CD4-positive, alpha-beta T cell treated with Interleukin-2 at 100 ng/mL for 4 hours (primary cell): Measurements from ENCODE around the gene SENP3.

Experiments used
- DNase-seq: peaks from one replicate; pipeline ENCODE4 v3.0.0-alpha.2; 2020; ENCODE audit warnings: low spot score

The SENP3 gene

DNA sequence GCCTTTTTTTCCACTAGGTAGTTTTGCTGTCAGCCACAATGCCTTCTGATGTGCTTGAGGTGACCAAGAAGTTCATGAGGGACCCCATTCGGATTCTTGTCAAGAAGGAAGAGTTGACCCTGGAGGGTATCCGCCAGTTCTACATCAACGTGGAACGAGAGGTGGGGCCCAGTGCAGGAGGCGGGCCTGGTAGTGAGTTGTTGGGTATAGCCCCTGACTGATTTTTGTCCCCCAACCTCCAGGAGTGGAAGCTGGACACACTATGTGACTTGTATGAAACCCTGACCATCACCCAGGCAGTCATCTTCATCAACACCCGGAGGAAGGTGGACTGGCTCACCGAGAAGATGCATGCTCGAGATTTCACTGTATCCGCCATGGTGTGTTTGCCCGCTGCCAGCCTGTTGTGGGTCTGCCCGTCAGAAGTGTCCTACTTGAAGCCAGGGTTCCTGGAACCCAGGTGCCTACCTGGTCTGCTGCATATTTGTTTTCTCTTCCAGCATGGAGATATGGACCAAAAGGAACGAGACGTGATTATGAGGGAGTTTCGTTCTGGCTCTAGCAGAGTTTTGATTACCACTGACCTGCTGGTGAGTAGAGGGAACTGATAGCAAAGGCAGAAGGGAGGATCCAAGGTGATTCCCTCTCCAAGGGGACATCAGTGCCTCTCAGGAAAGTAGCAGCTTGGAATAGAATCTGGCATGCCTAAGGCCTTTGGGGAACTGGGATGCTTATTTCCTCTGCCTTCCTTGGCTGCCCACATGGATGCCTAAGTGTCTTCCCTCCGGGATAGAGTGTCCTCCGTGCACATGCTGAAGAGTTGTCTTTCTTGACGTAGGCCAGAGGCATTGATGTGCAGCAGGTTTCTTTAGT is 15.8 kb downstream of the SENP3 start:
- DNase-seq = no peak

DNA sequence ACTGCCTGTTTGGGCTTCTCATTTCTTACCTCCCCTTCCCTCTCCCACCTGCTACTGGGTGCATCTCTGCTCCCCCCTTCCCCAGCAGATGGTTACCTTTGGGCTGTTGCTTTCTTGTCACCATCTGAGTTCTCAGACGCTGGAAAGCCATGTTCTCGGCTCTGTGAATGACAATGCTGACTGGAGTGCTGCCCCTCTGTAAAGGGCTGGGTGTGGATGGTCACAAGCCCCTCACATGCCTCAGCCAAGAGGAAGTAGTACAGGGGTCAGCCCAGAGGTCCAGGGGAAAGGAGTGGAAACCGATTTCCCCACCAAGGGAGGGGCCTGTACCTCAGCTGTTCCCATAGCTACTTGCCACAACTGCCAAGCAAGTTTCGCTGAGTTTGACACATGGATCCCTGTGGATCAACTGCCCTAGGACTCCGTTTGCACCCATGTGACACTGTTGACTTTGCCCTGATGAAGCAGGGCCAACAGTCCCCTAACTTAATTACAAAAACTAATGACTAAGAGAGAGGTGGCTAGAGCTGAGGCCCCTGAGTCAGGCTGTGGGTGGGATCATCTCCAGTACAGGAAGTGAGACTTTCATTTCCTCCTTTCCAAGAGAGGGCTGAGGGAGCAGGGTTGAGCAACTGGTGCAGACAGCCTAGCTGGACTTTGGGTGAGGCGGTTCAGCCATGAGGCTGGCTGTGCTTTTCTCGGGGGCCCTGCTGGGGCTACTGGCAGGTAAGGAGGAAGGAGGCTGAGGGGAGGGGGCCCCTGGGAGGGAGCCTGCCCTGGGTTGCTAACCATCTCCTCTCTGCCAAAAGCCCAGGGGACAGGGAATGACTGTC is 17.5 kb downstream of the SENP3 start, which contains the start of gene CD68:
CD68 (plus strand) TSS at position 638 of the 833 bp plus-strand sequence; CDS start at position 678, 40 bp downstream.
- peak; percentile 77 for DNase-seq

DNA sequence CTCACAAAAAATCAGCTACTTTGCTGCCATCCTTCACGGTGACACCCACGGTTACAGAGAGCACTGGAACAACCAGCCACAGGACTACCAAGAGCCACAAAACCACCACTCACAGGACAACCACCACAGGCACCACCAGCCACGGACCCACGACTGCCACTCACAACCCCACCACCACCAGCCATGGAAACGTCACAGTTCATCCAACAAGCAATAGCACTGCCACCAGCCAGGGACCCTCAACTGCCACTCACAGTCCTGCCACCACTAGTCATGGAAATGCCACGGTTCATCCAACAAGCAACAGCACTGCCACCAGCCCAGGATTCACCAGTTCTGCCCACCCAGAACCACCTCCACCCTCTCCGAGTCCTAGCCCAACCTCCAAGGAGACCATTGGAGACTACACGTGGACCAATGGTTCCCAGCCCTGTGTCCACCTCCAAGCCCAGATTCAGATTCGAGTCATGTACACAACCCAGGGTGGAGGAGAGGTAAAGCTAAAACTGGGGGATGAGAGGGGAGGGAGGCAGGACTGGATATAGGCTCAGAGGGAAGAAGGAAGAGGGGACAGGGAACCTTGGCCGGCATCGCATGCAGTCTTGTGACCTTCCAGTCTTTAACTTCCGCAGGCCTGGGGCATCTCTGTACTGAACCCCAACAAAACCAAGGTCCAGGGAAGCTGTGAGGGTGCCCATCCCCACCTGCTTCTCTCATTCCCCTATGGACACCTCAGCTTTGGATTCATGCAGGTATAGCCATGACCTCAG is 18.3 kb downstream of the SENP3 start:
- no peak for DNase-seq

DNA sequence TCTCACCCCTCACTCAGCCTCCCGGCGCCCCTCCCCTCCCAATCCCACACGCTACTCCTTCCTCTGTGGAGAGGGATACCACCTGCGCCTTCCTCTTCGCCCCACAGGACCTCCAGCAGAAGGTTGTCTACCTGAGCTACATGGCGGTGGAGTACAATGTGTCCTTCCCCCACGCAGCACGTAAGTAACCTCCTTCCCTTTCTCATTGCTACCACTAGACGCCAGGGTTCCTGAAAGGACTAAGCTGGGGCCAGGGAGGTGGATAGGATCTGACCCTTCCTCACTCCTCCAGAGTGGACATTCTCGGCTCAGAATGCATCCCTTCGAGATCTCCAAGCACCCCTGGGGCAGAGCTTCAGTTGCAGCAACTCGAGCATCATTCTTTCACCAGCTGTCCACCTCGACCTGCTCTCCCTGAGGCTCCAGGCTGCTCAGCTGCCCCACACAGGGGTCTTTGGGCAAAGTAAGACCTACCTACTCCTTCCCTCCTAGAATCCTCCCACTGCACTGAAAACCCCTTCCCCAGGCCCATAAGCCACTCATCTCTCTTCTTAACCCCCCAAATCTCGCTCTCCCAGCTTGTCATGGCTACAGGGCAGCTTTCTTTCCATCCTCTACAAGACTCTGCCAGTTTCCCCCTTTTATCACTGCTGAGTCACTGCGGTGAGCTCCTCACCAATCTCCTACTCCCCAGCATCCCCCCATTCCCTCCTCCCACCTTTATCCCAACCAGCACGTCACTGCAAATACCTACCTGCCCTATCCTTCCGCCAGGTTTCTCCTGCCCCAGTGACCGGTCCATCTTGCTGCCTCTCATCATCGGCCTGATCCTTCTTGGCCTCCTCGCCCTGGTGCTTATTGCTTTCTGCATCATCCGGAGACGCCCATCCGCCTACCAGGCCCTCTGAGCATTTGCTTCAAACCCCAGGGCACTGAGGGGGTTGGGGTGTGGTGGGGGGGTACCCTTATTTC is 19.2 kb downstream of the SENP3 start:
- DNase-seq = no peak

DNA sequence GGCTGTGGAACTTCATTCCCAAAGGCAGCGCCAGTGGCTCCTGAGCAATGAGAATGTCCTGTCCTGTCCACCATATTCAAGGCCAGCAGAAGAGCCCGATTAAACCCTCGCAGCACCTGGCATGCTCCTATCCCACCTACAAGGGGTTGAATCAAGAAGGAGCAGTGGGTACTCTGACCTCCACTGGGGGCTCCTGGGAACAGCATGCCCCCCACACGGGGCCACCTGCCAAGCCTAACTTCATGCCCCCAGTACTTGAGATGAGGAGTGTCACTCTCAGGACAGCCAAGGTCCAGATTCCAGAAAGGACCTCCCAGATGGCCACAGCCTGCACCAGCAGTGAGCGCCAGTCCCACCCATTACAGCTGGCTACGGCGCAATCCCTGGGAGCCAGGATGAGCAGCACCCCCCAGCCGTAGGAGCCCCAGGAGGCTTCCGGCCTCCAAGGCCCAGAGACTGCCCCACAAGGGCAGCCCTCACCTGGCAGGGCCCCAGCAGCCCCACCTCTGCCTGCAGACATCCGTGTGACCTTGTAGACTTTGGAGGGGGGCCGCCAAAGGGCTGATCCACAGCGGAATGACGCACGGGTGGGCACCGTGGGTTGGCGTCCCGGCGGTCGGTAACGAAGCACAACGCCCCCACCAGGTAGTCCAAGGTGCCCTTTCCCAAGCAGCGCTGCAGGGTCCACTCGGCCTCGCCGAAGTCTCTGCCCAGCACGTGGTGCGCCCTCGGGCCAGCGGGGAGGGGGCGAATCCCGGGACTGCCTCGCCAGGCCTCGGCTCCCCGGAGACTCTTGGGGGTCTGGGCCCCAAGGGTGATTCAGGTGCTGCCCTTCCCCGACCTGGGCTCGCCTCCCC is 20.9 kb downstream of the SENP3 start:
- DNase-seq = no peak

DNA sequence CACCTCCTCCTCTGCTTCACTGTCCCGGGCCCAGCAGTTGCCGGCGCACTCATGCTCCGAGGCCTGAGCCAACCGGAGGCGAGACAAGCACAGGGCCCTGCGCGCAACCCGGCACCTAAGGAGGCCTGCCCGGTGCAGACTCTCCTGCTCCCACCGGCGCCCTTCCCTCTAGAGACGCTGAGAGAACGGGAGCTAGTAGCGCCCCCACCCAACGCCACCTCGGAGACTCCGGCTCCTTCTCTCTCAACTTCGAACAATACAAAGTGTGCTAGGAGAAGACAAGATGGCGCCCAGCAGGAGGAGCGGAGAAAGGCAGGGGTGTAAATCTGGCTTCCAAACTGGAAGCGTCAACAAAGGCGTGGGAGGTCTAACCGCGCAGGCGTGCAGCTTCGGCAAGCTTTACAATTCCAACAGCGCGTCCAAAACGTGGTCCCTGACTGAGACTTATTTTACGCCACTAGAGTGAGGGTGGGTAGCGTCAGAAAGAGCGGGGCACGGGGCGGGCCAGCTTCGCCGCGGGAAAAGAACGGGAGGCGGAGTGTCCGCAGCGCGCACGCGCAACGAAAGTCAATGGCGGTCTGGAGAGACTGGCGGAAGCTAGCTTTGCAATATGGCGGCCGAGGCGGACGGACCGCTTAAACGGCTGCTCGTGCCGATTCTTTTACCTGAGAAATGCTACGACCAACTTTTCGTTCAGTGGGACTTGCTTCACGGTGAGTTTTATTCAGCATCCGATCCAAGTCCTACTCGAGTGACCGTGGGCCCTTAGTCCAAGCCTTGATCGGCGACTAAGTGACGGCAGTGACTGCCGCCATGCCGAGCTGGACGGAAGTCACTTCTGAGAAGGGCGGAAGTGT is 21.8 kb downstream of the SENP3 start, which contains the start of gene MPDU1:
MPDU1 (plus strand) TSS at position 600 of the 857 bp plus-strand sequence; CDS start at position 611, 11 bp downstream.
- DNase-seq = peak; percentile 96

DNA sequence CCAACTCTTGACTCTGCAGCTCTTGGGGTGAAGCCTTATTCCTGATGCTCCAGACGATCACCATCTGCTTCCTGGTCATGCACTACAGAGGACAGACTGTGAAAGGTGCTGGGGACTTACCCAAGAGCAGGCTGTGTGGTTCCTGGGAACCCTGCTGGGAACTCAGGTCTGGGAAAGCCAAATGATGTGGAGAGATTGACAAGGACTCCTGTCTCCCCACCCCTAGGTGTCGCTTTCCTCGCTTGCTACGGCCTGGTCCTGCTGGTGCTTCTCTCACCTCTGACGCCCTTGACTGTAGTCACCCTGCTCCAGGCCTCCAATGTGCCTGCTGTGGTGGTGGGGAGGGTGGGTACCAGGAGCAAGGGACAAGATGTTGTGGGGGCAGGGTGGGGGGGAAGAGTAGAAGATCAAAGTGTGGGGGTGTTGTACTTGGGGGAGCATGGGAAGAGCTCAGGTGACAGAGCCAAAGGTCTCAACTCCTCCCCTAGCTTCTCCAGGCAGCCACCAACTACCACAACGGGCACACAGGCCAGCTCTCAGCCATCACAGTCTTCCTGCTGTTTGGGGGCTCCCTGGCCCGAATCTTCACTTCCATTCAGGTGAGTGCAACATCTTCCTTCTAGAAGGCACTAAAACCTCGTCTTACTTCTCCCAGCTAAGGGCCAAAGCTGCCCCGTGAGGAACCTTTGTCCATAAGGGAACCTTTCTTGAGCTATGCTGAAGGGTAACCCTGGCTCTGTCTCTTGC is 25.1 kb downstream of the SENP3 start:
- no peak for DNase-seq

DNA sequence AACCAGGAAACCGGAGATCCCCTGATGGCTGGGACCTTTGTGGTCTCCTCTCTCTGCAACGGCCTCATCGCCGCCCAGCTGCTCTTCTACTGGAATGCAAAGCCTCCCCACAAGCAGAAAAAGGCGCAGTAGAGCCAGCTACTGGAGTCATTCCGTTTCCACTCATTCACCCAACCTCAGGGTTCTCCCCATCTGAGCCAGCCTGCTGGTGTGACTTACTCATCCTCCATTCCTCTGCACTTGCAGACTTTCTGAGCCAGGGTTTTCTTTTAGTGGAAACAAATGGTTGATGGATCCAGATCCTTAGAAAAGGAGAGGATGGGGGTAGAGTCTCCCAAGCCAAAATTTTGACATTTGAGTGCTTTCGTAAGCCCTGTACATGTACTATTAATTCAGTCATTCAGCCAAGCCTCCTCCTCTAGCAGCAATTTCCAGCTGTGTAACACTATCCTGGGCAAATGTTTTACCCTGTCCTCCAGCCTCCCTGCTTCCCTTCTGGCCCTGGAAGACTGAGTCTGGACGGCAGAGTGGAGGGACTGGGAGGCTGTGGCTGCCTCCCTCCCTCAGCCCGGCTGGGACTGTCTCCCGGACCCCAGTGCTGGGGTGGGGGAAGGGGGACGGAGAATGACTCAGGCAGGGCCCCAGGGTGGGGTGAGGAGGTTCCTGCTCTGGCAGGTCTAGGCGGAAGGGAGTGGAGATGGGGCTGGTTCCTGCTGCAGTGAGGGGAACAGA is 25.9 kb downstream of the SENP3 start:
- no peak for DNase-seq

DNA sequence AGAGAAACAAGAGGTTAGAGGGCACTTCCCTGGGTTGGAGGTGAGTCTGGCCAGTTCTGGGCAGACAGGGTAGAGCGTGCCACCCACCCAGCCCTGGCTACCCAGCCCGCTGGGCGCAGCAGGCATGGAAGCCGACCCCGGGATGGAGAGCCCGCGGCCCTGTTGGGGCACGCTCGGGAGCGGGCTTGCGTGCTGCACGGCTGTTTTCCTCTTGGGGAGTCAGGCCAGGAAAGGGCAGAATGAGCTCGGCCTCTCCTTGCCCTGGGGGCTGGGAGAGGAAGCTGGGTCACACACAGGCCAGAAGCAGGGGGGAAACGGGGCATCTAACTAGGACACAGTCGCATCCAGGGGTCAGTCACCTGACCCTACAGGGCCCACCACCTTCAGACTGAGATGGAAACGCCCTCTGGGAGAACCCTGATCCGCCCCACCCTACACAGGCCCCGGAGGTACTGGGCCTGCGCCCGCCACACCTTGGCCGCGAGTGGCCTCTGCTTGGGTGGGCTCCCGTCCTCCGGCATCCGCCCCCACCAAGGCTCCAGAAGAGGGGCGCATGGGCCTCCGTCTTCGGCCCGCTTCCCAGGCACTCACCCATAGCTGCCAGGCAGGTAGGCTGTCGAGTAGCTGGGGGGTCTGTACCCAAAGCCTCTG is 27.0 kb downstream of the SENP3 start:
- no peak for DNase-seq

DNA sequence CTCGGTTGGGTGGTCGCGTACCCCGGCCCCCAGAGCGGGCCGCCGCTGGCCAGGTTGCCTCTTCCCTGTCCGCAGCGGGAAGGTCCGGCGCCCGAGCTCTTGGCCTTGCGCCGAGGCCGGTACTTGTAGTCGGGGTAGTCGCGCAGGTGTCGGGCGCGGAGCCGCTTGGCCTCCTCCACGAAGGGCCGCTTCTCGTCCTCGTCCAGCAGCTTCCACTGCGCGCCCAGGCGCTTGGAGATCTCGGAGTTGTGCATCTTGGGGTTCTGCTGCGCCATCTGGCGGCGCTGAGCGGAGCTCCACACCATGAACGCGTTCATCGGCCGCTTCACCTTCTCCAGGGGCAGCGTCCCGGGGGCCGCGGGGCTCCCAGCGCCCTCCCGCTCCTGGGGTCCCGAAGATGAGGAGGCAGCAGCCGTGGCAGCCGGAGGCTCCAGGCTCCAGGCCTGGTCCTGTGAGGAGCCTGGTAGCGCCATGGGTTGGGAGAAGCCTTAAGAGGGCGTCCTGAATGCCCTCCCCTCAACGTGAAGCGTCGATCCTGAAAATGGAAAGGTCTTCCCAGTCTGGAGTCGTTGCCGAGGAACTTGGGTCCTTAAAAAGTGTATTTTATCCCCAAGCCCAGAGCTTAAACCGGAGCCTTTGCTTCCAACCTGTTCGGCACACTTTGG is 27.6 kb downstream of the SENP3 start:
- peak; percentile 71 for DNase-seq

DNA sequence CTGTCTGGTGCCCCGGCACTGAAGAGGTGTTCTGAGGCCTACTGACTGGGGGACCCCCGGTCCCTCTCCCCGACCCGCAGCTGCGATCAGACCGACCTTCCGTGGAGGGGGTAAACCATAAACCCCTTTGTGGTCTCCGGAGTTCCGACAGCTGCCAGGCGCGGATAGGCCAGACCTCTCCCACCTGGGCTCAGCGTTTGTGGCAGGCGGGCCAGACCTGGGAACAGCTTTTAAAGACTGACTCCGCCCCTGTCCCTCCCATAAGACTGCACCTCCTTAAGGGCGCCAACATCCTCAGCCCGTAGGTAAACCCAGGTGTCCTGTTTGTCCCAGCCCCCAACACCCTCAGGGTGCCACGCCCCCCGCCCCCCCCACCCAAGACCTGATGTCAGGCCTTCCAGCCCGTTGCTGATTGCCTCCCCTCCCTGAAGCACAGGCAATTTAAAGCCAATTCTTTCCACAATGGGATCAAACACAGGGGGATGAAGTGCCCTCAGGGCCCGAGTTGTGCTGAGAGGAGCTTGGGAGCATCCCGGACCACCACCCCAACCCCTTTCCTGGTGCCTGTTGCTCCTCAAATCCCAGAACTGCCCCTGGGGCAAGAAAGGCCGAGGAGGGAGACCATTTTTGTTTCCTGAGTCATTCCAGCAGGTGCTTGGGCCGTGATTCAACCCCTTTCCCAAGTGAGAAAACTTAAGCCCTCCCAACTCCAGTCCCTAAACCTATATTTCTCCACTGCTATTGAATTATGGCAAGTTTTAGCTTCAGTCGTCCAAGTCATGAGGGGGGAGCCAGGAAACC is 28.4 kb downstream of the SENP3 start, which contains the start of gene SOX15:
SOX15 (minus strand) TSS at position 204 of the 801 bp plus-strand sequence. CDS start 418 bp downstream, outside the sequence.
- DNase-seq = no peak

DNA sequence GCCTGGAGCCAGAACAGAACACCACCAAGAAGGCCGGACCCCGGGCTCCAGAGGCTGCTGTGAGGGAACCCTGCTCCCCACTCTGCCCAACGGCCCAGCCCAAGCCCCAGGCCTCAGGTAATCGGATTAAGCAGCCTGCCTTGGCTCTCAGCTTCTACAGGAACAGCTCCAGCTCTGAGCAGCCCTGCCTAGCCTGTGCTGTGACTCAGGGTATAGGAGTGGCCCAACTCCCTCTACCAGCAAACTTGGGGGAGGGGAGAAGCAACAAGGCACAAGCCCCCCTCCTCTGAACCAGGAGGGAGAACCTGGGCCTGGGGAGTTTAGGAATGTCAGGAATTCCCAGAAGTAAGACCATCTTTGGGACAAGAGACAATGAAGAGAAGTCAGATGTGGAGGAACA is 29.0 kb downstream of the SENP3 start:
- no peak for DNase-seq

DNA sequence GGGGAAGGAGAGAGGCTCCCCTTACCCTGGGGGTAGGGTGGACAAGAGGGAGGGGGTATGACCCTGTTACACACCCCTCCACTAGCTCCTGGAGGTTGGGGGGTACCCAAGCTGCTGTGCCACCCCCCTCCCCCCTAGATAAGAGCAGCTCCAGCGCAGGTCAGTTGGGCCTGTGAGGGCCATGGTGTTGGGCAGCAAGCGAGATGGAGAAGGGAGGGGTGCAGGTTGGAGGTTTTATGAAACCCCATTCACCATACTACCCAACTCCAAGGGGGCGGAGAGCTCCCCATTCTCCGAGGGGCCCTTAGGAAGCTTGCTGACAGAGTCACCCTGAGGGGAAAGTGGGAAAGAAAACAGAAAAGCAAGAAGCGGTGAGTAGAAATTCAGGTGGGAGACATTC is 29.9 kb downstream of the SENP3 start:
- no peak for DNase-seq

DNA sequence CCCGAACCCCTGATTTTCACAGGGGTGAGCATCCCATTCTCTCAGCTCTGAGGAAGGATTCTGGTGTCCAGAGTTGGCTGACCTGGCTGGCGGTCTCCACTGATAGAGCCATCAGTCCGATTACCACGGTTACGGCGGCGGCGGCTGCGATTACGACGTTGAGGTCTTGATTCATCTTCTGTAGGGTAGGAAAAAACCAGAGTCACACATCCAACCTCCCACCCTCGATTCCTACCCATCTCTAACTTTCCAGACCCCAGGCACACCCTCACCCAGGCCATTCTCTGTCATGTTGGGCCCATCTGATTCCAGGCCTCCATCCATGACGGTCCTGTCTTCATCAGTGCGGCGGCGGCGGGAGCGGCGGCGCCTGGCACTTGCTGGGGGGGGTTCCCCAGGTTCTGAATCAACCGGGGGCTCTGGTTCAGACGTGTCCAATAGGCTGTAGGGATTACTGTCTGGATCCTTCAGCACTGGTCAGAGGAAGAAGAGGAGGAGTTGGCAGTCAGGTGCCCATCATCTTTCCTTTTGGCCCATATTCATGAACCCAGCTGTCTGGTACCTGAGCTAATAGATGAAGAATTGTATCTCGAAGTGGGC is 30.8 kb downstream of the SENP3 start:
- DNase-seq = no peak

DNA sequence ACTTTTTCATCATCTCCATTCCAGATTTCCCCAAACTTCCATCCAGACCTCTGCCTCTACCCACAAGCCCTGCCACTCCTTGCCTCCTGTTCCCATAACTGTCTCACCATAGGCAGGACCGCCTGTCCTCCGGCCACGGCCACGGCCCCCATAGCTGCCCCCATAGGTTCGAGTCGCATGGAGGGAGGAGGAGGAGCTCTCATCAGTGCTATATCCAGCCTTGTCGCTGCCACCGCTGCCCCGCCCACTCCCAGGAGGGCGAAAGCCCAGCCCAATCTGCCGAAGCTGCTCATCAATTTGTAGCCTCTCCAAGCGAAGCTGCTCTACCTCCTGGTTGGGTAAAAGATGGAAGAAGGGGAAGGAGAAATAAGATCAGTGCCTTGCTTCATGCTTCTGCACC is 31.6 kb downstream of the SENP3 start:
- DNase-seq = no peak
